GM12891 (cell line): ENCODE data around the gene C1orf159.

ENCODE experiments used
- PAX5 ChIP-seq: IDR thresholded peaks from 2 replicates; pipeline ENCODE4 v1.6.1; 2011; ENCODE audit warnings: low read length, moderate library complexity, mild to moderate bottlenecking; ENCODE audit not compliant: insufficient read depth, severe bottlenecking
- POLR2A ChIP-seq: IDR thresholded peaks from 2 replicates; pipeline ENCODE4 v1.6.1; 2011; ENCODE audit warnings: low read depth, low read length, control low read depth
- POLR2AphosphoS5 ChIP-seq: IDR thresholded peaks from 2 replicates; pipeline ENCODE4 v1.6.1; 2011; ENCODE audit warnings: low read depth, low read length, control low read depth
- POU2F2 ChIP-seq: IDR thresholded peaks from 2 replicates; pipeline ENCODE4 v1.6.1; 2011; ENCODE audit warnings: low read depth, mild to moderate bottlenecking, control low read depth, low read length, moderate library complexity
- SPI1 ChIP-seq: IDR thresholded peaks from 2 replicates; pipeline ENCODE4 v1.6.1; 2011; ENCODE audit warnings: low read depth, low read length, control low read depth
- TAF1 ChIP-seq: IDR thresholded peaks from 2 replicates; pipeline ENCODE4 v1.6.1; 2011; ENCODE audit warnings: low read depth, low read length, control low read depth

DNA sequence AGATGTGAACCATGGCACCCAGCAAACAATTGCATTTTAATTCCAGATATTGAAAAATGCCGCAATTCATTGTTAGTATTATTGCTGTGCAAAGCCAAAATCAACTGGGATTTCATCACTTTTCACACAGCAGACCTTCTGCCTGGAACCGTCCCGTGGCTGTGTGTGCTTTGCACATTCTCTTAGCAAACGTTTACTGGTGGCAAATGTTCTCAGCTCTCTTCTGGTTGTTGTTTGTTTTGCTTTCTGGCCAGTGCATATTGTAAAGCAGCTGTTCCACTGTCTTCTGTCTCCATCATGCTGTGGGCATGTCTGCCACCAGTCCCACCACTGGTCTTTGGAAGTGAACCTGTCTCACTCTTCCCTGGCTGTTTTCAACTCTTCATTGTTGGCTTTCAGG is 38.0 kb upstream of the C1orf159 start:
- TF ChIP-seq POLR2A, result no peak
- no peak for TF ChIP-seq POLR2AphosphoS5
- no peak for TF ChIP-seq TAF1
- TF ChIP-seq POU2F2, result no peak
- TF ChIP-seq SPI1, result no peak
- no peak for TF ChIP-seq PAX5
